ENCODE data around the gene NUP62CL. TPM values are rescaled to one million over a fixed set of nuclear protein-coding genes. Genes with fewer than 3 reads are reported as not detected.

NUP62CL gene
- total RNA-seq, 1 experiment from 2014 or later: 7.3 TPM

DNA sequence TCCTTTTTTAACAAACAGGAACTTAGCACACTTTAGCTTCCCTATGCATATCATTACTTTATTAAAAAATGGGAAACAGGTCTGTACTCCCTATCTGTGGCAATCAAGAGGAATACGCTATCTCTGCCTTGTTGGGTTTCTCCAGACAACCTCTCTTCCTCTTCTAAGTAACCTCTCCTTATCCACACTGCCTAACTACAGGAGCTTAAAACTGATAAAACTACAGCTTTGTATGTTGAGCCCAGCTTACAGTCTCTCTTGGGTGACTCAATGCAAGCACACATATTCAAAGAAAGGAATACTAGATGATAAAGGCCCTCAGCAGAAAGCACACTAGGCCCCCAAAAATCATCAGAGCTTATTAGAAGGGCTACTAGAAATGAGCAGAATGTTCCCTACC lies 8.9 kb downstream of the NUP62CL start:
- CTCF ChIA-PET: no interaction called here
- TF ChIP-seq, protein P1, sequence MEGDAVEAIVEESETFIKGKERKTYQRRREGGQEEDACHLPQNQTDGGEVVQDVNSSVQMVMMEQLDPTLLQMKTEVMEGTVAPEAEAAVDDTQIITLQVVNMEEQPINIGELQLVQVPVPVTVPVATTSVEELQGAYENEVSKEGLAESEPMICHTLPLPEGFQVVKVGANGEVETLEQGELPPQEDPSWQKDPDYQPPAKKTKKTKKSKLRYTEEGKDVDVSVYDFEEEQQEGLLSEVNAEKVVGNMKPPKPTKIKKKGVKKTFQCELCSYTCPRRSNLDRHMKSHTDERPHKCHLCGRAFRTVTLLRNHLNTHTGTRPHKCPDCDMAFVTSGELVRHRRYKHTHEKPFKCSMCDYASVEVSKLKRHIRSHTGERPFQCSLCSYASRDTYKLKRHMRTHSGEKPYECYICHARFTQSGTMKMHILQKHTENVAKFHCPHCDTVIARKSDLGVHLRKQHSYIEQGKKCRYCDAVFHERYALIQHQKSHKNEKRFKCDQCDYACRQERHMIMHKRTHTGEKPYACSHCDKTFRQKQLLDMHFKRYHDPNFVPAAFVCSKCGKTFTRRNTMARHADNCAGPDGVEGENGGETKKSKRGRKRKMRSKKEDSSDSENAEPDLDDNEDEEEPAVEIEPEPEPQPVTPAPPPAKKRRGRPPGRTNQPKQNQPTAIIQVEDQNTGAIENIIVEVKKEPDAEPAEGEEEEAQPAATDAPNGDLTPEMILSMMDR (IDR thresholded peaks at IDR 0.05; ENCODE audit: unreplicated experiment): no peak
- POLR2A ChIA-PET: interaction anchor here (0.5 kb wide), 1 partner anchor 1219 kb away, joined by 3 read pairs; no protein-coding TSS in a partner anchor
- Mint-ChIP-seq H3K4me1 (ENCODE audit: insufficient read depth, unreplicated experiment) (no peaks in the 10 kb centered on the region), H3K27me3 (ENCODE audit: insufficient read depth, unreplicated experiment) (peaks cover 47% of the 10 kb centered on the region), H3K27ac (ENCODE audit: low read depth, unreplicated experiment) (no peak overlapping the region), H3K4me3 (ENCODE audit: unreplicated experiment) (no peak overlapping the region), H3K36me3 (ENCODE audit: insufficient read depth, unreplicated experiment) (no peaks in the 10 kb centered on the region), H3K9me3 (ENCODE audit: unreplicated experiment) (no peaks in the 10 kb centered on the region)
- intact Hi-C loops (cut with micrococcal nuclease): no loop called here
- no TSS peak for BruUV-seq (replicated peaks)
- DNase-seq (ENCODE audit: unreplicated experiment): no peak

DNA sequence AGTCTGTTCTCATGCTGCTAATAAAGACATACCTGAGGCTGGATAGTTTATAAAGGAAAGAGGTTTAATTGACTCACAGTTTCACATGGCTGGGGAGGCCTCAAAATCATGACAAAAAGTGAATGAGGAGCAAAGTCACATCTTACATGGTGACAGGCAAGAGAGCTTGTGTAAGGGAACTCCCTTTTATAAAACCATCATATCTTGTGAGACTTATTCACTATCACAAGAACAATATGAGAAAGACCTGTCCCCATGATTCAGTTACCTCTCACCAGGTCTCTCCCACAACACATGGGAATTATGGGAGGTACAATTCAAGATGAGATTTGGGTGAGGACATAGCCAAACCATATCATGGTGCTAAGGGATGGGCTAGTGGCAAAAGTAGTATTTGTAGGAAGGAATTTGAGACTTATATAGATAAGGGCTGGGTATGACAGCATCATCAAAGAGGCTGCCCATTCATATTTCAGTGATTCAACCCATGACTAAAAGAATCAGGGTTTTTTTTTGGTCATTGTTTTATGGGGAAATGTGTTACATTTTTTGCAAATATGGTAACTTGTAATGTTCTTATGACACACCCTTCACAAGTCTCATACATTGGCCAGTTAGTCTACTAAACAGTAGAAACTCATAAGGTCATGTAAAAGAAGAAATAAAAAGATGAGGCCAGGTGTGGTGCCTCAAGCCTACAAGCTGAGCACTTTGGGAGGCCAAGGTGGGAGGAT lies 34.7 kb downstream of the NUP62CL start:
- DNase-seq (ENCODE audit: unreplicated experiment): no peak
- peaks cover 49% of the 10 kb centered on the region for H3K27me3 Mint-ChIP-seq (ENCODE audit: insufficient read depth, unreplicated experiment)
- POLR2A ChIA-PET: interaction anchor here (0.5 kb wide), 1 partner anchor 10 kb away, joined by 5 read pairs; no protein-coding TSS in a partner anchor
- no peak overlapping the region for H3K4me3 Mint-ChIP-seq (ENCODE audit: unreplicated experiment)
- H3K36me3 Mint-ChIP-seq (ENCODE audit: insufficient read depth, unreplicated experiment): peaks cover 4% of the 10 kb centered on the region
- no TSS peak for BruUV-seq (replicated peaks)
- H3K9me3 Mint-ChIP-seq (ENCODE audit: unreplicated experiment): no peaks in the 10 kb centered on the region
- H3K4me1 Mint-ChIP-seq (ENCODE audit: insufficient read depth, unreplicated experiment): no peaks in the 10 kb centered on the region
- TF ChIP-seq, protein P1 (IDR thresholded peaks at IDR 0.05; ENCODE audit: unreplicated experiment): no peak
- intact Hi-C loops (cut with micrococcal nuclease): no loop called here
- H3K27ac Mint-ChIP-seq (ENCODE audit: low read depth, unreplicated experiment): no peak overlapping the region
- CTCF ChIA-PET: no interaction called here

DNA sequence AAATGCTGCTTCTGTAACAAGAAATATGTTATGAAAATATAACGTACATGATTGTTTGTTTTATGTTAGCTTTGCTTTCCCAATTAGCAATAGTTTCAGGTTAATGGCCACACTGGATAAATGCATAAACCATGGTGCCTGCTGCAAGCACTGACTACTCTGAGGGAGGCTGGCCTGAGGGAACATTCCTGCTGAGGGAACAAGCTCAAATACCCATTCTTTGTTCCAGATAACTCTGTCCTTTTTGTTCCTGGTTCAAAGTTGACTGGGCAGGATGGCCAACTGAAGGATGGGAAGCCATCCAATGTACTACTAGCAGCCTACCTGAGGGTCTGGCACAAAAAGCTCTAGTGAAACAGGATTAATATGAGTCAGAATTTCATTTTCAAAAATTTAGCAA lies 37.5 kb downstream of the NUP62CL start:
- Mint-ChIP-seq H3K4me1 (ENCODE audit: insufficient read depth, unreplicated experiment) (no peaks in the 10 kb centered on the region), H3K27ac (ENCODE audit: low read depth, unreplicated experiment) (no peak overlapping the region), H3K9me3 (ENCODE audit: unreplicated experiment) (no peaks in the 10 kb centered on the region), H3K36me3 (ENCODE audit: insufficient read depth, unreplicated experiment) (no peaks in the 10 kb centered on the region), H3K4me3 (ENCODE audit: unreplicated experiment) (no peak overlapping the region), H3K27me3 (ENCODE audit: insufficient read depth, unreplicated experiment) (peaks cover 44% of the 10 kb centered on the region)
- CTCF ChIA-PET: interaction anchor here (0.6 kb wide), 2 partner anchors 596 to 609 kb away, joined by 3 read pairs; partner anchors contain the start of gene NCBP2L
- intact Hi-C loops (cut with micrococcal nuclease): no loop called here
- BruUV-seq (replicated peaks): no TSS peak
- POLR2A ChIA-PET: no interaction called here
- TF ChIP-seq, protein P1 (IDR thresholded peaks at IDR 0.05; ENCODE audit: unreplicated experiment): no peak
- no peak for DNase-seq (ENCODE audit: unreplicated experiment)

DNA sequence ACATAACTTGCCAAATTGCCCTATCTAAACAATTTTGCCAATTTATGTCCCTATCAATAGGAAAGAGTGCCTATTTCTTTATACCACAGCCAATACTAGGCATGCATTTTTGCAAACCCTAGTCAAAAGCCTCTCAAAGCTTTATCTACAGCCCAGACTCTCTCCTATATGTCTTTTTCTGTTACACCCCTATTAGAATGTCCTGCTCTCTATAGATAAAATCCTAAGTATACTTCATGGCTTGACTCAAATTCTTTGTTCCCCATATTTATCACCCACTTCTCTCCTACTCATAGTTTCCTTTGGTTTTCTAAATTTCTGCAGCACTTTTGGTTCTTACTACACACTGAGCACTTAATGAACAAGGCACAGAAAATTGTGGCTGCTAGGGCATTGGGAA lies 38.0 kb downstream of the NUP62CL start:
- intact Hi-C loops (cut with micrococcal nuclease): no loop called here
- CTCF ChIA-PET: interaction anchor here (0.6 kb wide), 1 partner anchor 609 kb away, joined by 3 read pairs; the partner anchor contains the start of gene NCBP2L
- Mint-ChIP-seq H3K27ac (ENCODE audit: low read depth, unreplicated experiment) (no peak overlapping the region), H3K9me3 (ENCODE audit: unreplicated experiment) (no peaks in the 10 kb centered on the region), H3K27me3 (ENCODE audit: insufficient read depth, unreplicated experiment) (peaks cover 48% of the 10 kb centered on the region), H3K4me3 (ENCODE audit: unreplicated experiment) (no peak overlapping the region), H3K36me3 (ENCODE audit: insufficient read depth, unreplicated experiment) (no peaks in the 10 kb centered on the region), H3K4me1 (ENCODE audit: insufficient read depth, unreplicated experiment) (no peaks in the 10 kb centered on the region)
- DNase-seq (ENCODE audit: unreplicated experiment): no peak
- BruUV-seq (replicated peaks): no TSS peak
- POLR2A ChIA-PET: interaction anchor here (2.0 kb wide), 1 partner anchor 50 kb away, joined by 4 read pairs; the partner anchor contains the start of gene RBM41
- TF ChIP-seq, protein P1 (IDR thresholded peaks at IDR 0.05; ENCODE audit: unreplicated experiment): no peak

Data from MCF 10A (cell line).